ENCODE data around the gene EML6. TPM values are rescaled to one million over a fixed set of nuclear protein-coding genes. Genes with fewer than 3 reads are reported as not detected.
A peak's percentile ranks its signal among the peaks of the same experiment; 100 is the strongest.

The EML6 gene
- total RNA-seq, 1 donor from 2014 or later = 1.1 TPM

- H3K27me3 Mint-ChIP-seq (ENCODE audit: unreplicated experiment) = peaks cover 26% of the 10 kb centered on the region
- no peak for DNase-seq (ENCODE audit: extremely low spot score, unreplicated experiment)
- H3K36me3 Mint-ChIP-seq (ENCODE audit: unreplicated experiment) = no peaks in the 10 kb centered on the region
- TF ChIP-seq CTCF (IDR thresholded peaks at IDR 0.05) = peak; percentile 28
- peaks cover 6% of the 10 kb centered on the region for H3K9me3 Mint-ChIP-seq (ENCODE audit: unreplicated experiment)
- peaks cover 26% of the 10 kb centered on the region for H3K4me1 Mint-ChIP-seq (ENCODE audit: unreplicated experiment)
- H3K4me3 Mint-ChIP-seq (ENCODE audit: unreplicated experiment) = no peak overlapping the region
- peak overlapping the region; percentile 12 for H3K27ac Mint-ChIP-seq (ENCODE audit: unreplicated experiment)
Measured at GRCh38 chr2:54728669-54729120, 5.2 kb downstream of the EML6 start.

- no peak overlapping the region for H3K4me3 Mint-ChIP-seq (ENCODE audit: unreplicated experiment)
- DNase-seq (ENCODE audit: extremely low spot score, unreplicated experiment) = peak; percentile 30
- H3K27me3 Mint-ChIP-seq (ENCODE audit: unreplicated experiment) = peaks cover 9% of the 10 kb centered on the region
- H3K27ac Mint-ChIP-seq (ENCODE audit: unreplicated experiment) = no peak overlapping the region
- H3K9me3 Mint-ChIP-seq (ENCODE audit: unreplicated experiment) = peaks cover 7% of the 10 kb centered on the region
- no peaks in the 10 kb centered on the region for H3K36me3 Mint-ChIP-seq (ENCODE audit: unreplicated experiment)
- no peak for TF ChIP-seq CTCF (IDR thresholded peaks at IDR 0.05)
- no peaks in the 10 kb centered on the region for H3K4me1 Mint-ChIP-seq (ENCODE audit: unreplicated experiment)
Measured at GRCh38 chr2:54735636-54736035, 12.2 kb downstream of the EML6 start.

GRCh38 chr2:54738281-54738680 lies 14.8 kb downstream of the EML6 start:
- H3K36me3 Mint-ChIP-seq (ENCODE audit: unreplicated experiment) = no peaks in the 10 kb centered on the region

GRCh38 chr2:54740333-54740732 lies 16.9 kb downstream of the EML6 start:
- Mint-ChIP-seq H3K36me3 (ENCODE audit: unreplicated experiment) (no peaks in the 10 kb centered on the region), H3K4me3 (ENCODE audit: unreplicated experiment) (no peak overlapping the region), H3K9me3 (ENCODE audit: unreplicated experiment) (no peaks in the 10 kb centered on the region), H3K4me1 (ENCODE audit: unreplicated experiment) (no peaks in the 10 kb centered on the region), H3K27me3 (ENCODE audit: unreplicated experiment) (peaks cover 27% of the 10 kb centered on the region), H3K27ac (ENCODE audit: unreplicated experiment) (no peak overlapping the region)
- DNase-seq (ENCODE audit: extremely low spot score, unreplicated experiment) = no peak
- no peak for TF ChIP-seq CTCF (IDR thresholded peaks at IDR 0.05)

More at GRCh38 chr2:54738281-54738680, 14.8 kb downstream of the EML6 start:
- Mint-ChIP-seq H3K27me3 (ENCODE audit: unreplicated experiment) (peaks cover 20% of the 10 kb centered on the region), H3K9me3 (ENCODE audit: unreplicated experiment) (peaks cover 3% of the 10 kb centered on the region), H3K27ac (ENCODE audit: unreplicated experiment) (no peak overlapping the region), H3K4me1 (ENCODE audit: unreplicated experiment) (no peaks in the 10 kb centered on the region), H3K4me3 (ENCODE audit: unreplicated experiment) (no peak overlapping the region)
- DNase-seq (ENCODE audit: extremely low spot score, unreplicated experiment) = no peak
- no peak for TF ChIP-seq CTCF (IDR thresholded peaks at IDR 0.05)

GRCh38 chr2:54741250-54741649 lies 17.8 kb downstream of the EML6 start:
- Mint-ChIP-seq H3K27me3 (ENCODE audit: unreplicated experiment) (peaks cover 35% of the 10 kb centered on the region), H3K4me1 (ENCODE audit: unreplicated experiment) (no peaks in the 10 kb centered on the region), H3K4me3 (ENCODE audit: unreplicated experiment) (no peak overlapping the region), H3K27ac (ENCODE audit: unreplicated experiment) (no peak overlapping the region), H3K9me3 (ENCODE audit: unreplicated experiment) (no peaks in the 10 kb centered on the region), H3K36me3 (ENCODE audit: unreplicated experiment) (no peaks in the 10 kb centered on the region)
- no peak for TF ChIP-seq CTCF (IDR thresholded peaks at IDR 0.05)
- DNase-seq (ENCODE audit: extremely low spot score, unreplicated experiment) = no peak
